K562 (cell line): Measurements from ENCODE around the gene HOGA1. TPM values are rescaled to one million over a fixed set of nuclear protein-coding genes. Genes with fewer than 3 reads are reported as not detected.
A peak's percentile ranks its signal among the peaks of the same experiment; 100 is the strongest.
"Not testable (repeated sequence)": the region's sequence is repeated elsewhere in the genome, so short reads cannot be mapped to it uniquely, and the experiment has no call there.

Experiments
- ATAC-seq: fragments of 200-7000 bp; cut with Tn5 transposase; 3 replicates; pipeline ENCODE4 v1.9.1; 2020; ENCODE audit warnings: moderate library complexity
- BruUV-seq: library from RNA; stranded (reverse); fragments of 400-500 nt; replicated peaks from 2 replicates; lab custom pipeline; 2021; lab: Mats Ljungman, UMichigan
- CTCF ChIA-PET: fragments of 300-600 bp; formaldehyde crosslinking; extraction: SDS; loops from one replicate; lab custom pipeline; 2021; ENCODE audit warnings: low intra/inter-chr PET ratio; lab: Yijun Ruan, JAX
- POLR2A ChIA-PET: fragments of 300-600, 350-650 bp; sonication (Branson Sonifier 250); formaldehyde crosslinking; extraction: SDS; loops from one replicate; lab custom pipeline; 2021; ENCODE audit warnings: antibody characterized with exemption, inconsistent platforms; lab: Yijun Ruan, JAX
- DNase-seq, 4 experiments: peaks; one replicate each; pipeline versions ENCODE4 v3.0.0 to v3.0.0-alpha.2; 2011 to 2018; ENCODE audit warnings: low spot score in 3 of 4, mixed read lengths in 3 of 4; ENCODE audit errors: extremely low read depth in 1 of 4
- FAIRE-seq: peaks from 2 replicates; lab custom pipeline; 2011; peaks lifted over from hg19 to GRCh38; lab: Jason Lieb, UNC
- H2AFZ ChIP-seq: 2 replicates; pipeline ENCODE4 v1.6.0; 2011; ENCODE audit warnings: low read depth, low read length, control low read depth, inconsistent platforms
- H3K27ac ChIP-seq: fragments of 200-600 bp; 3 replicates; pipeline ENCODE4 v1.8.0; 2011; ENCODE audit warnings: low read depth, mild to moderate bottlenecking, control low read depth, inconsistent platforms, low read length, moderate library complexity, mixed read lengths; ENCODE audit errors: extremely low read depth
- H3K27me3 ChIP-seq, 2 experiments: fragments of 300-600 bp in 1 of 2; 2 replicates in 1 of 2; 3 replicates in 1 of 2; pipeline versions ENCODE4 v1.6.0 to v1.8.0; 2011; ENCODE audit warnings: inconsistent platforms in 2 of 2, low read length in 2 of 2, mild to moderate bottlenecking in 1 of 2, mixed read lengths in 1 of 2, moderate library complexity in 1 of 2; ENCODE audit not compliant: control insufficient read depth in 2 of 2, insufficient read depth in 2 of 2
- H3K36me3 ChIP-seq: fragments of 300-600 bp; 3 replicates; pipeline ENCODE4 v1.8.0; 2011; ENCODE audit warnings: mild to moderate bottlenecking, low read length, inconsistent platforms; ENCODE audit not compliant: control insufficient read depth, insufficient read depth
- H3K4me1 ChIP-seq, 2 experiments: fragments of 200-600 bp in 1 of 2; replicated peaks in 1 of 2; 2 replicates in 1 of 2; 3 replicates in 1 of 2; pipeline versions ENCODE4 v1.5.1 to v1.8.0; 2011; ENCODE audit warnings: inconsistent platforms in 2 of 2, low read length in 2 of 2, mild to moderate bottlenecking in 1 of 2, mixed read lengths in 1 of 2, moderate library complexity in 1 of 2; ENCODE audit not compliant: control insufficient read depth in 2 of 2, insufficient read depth in 2 of 2
- H3K4me2 ChIP-seq: 2 replicates; pipeline ENCODE4 v1.6.1; 2011; ENCODE audit warnings: low read length, control low read depth, inconsistent platforms, mixed read lengths; ENCODE audit not compliant: insufficient read depth
- H3K4me3 ChIP-seq: fragments of 200-600 bp; sonication (generic), shearing (Covaris generic); 2 replicates; pipeline ENCODE4 v1.5.1; 2016; ENCODE audit warnings: control low read depth, inconsistent platforms
- H3K79me2 ChIP-seq: fragments of 200-600 bp; 3 replicates; pipeline ENCODE4 v1.8.0; 2011; ENCODE audit warnings: low read length, inconsistent platforms; ENCODE audit not compliant: control insufficient read depth, insufficient read depth
- H3K9ac ChIP-seq, 2 experiments: 2 replicates each; pipeline versions ENCODE4 v1.6.0 to v1.6.1; 2011; ENCODE audit warnings: low read depth in 2 of 2, low read length in 2 of 2, control low read depth in 1 of 2, inconsistent platforms in 1 of 2, mild to moderate bottlenecking in 1 of 2, mixed read lengths in 1 of 2; ENCODE audit not compliant: insufficient read depth in 1 of 2
- H3K9me1 ChIP-seq: one replicate; pipeline ENCODE4 v1.6.0; 2011; ENCODE audit warnings: inconsistent platforms, mild to moderate bottlenecking, low read length, moderate library complexity; ENCODE audit not compliant: control insufficient read depth, insufficient read depth
- H3K9me3 ChIP-seq: replicated peaks from 2 replicates; pipeline ENCODE4 v1.5.1; 2011; ENCODE audit warnings: low read depth, low read length, inconsistent platforms; ENCODE audit not compliant: control insufficient read depth, insufficient read depth
- H4K20me1 ChIP-seq: replicated peaks from 2 replicates; pipeline ENCODE4 v1.6.1; 2011; ENCODE audit warnings: low read length, inconsistent platforms, mixed read lengths; ENCODE audit not compliant: control insufficient read depth, insufficient read depth
- CBX3 ChIP-seq, 2 experiments: IDR thresholded peaks; 1 replicate in 1 of 2; 2 replicates in 1 of 2; pipeline ENCODE4 v1.6.1; 2012; ENCODE audit warnings: inconsistent platforms in 2 of 2, low read length in 2 of 2, borderline replicate concordance in 1 of 2, control low read depth in 1 of 2
- CBX5 ChIP-seq: IDR thresholded peaks from 2 replicates; pipeline ENCODE4 v1.6.1; 2014; ENCODE audit warnings: low read depth, borderline replicate concordance
- TRIM24 ChIP-seq, 2 experiments: fragments of 450-650 bp; IDR thresholded peaks; 2 replicates each; pipeline ENCODE4 v1.6.1; 2016
- ZNF57 ChIP-seq: fragments of 450-650 bp; formaldehyde crosslinking; IDR thresholded peaks from 2 replicates; pipeline ENCODE4 v1.4.0; 2020; ENCODE audit warnings: mild to moderate bottlenecking, moderate library complexity
- WGBS: fragments of 100-300 bp; shearing (Covaris generic); methylation state at CpG from one replicate; pipeline ENCODE4 v1.1.6; 2016; ENCODE audit warnings: low coverage, mixed read lengths; ENCODE audit not compliant: insufficient coverage; ENCODE audit errors: missing lambda C conversion rate; 5-methylcytosine and 5-hydroxymethylcytosine counted together
- in situ Hi-C: fragments of 300-500 bp; cut with MboI; formaldehyde crosslinking; loops from 4 replicates; pipeline ENCODE4 v1.15.0; 2018; ENCODE audit warnings: inconsistent platforms, mixed read lengths
- intact Hi-C: fragments of 100-400 bp; cut with micrococcal nuclease; formaldehyde crosslinking; loops from 2 replicates; pipeline ENCODE4 v1.14.2; 2022
- polyA plus RNA-seq, 8 experiments: library from polyadenylated mRNA; depleted of rRNA in 4 of 8; stranded (reverse) in 5 of 8; unstranded in 3 of 8; fragments of >200 nt; fragmentation: Nextera tagmentation in 2 of 8; fragmentation: Illumina TruSeq in 1 of 8; extraction: Ambion mirVana in 2 of 8; extraction: Trizol in 1 of 8; gene quantifications; 2 replicates each; pipeline versions ENCODE4 v1.2.1 to v1.2.3, GENCODE V29; 2011 to 2014; ENCODE audit warnings: inconsistent platforms in 1 of 8, missing spikeins in 1 of 8
- total RNA-seq, 7 experiments: library from RNA; depleted of rRNA in 6 of 7; stranded (reverse); fragments of >200 nt in 6 of 7; fragmentation: Illumina TruSeq in 2 of 7; extraction: Trizol in 2 of 7; gene quantifications; 2 replicates each; pipeline versions ENCODE4 v1.2.1 to v1.2.3, GENCODE V29; 2011 to 2021; ENCODE audit warnings: low replicate concordance in 1 of 7
- TF ChIP-seq, protein P1 (sequence below): fragments of 450-650 bp; IDR thresholded peaks from 2 replicates; pipeline ENCODE4 v1.6.1; 2018; ENCODE audit warnings: mild to moderate bottlenecking, low read depth; ENCODE audit not compliant: partially characterized antibody

The HOGA1 gene
- total and polyA plus RNA-seq, 9 of the 15 experiments (the other 6 are each of a cell fraction or from before 2014, with no cell fraction given): not detected

DNA sequence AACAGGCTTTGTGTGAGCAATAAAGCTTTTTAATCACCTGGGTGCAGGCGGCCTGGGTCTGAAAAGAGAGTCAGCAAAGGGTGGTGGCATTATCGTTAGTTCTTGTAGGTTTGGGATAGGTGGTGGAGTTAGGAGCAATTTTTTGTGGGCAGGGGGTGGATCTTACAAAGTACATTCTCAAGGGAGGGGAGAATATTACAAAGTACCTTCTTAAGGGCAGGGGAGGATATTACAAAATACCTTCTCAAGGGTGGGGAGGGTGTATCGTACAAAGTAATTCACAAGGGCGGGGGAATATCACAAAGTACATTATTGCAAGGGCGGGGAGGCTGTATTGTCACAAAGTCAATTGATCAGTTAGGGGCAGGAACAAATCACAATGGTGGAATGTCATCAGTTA, 21.9 kb upstream of the HOGA1 start:
- peak in 1 of 2 experiments; percentile 52; a peak in 1 of 3 replicates for TF ChIP-seq CBX3 (IDR thresholded peaks at IDR 0.05; ENCODE audit: borderline replicate concordance in 1 of 2, low read length in 2 of 2)
- TF ChIP-seq CBX5: peak; percentile 63; the same call in 1 of the 2 replicates
- TF ChIP-seq, protein P1, sequence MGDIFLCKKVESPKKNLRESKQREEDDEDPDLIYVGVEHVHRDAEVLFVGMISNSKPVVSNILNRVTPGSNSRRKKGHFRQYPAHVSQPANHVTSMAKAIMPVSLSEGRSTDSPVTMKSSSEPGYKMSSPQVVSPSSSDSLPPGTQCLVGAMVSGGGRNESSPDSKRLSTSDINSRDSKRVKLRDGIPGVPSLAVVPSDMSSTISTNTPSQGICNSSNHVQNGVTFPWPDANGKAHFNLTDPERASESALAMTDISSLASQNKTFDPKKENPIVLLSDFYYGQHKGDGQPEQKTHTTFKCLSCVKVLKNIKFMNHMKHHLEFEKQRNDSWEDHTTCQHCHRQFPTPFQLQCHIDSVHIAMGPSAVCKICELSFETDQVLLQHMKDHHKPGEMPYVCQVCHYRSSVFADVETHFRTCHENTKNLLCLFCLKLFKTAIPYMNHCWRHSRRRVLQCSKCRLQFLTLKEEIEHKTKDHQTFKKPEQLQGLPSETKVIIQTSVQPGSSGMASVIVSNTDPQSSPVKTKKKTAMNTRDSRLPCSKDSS: peak; percentile 23
- peak; percentile 99 for TF ChIP-seq ZNF57 (CRISPR knock-in tag)
- peak in 1 of 2 experiments; percentile 33; a peak in 1 of 4 replicates for TF ChIP-seq TRIM24 (IDR thresholded peaks at IDR 0.05)
- H3K9me3 ChIP-seq, CTCF ChIA-PET, H3K9me1 ChIP-seq, H3K79me2 ChIP-seq, BruUV-seq, intact Hi-C loops, H3K36me3 ChIP-seq, H2AFZ ChIP-seq, POLR2A ChIA-PET, in situ Hi-C loops, FAIRE-seq, ATAC-seq, H3K4me1 ChIP-seq, H3K27ac ChIP-seq, H3K9ac ChIP-seq, H3K4me3 ChIP-seq, H4K20me1 ChIP-seq, DNase-seq, H3K4me2 ChIP-seq, H3K27me3 ChIP-seq: not testable (repeated sequence)
- 34% methylated on average over 5 of the region's 5 CpGs for WGBS
